Measurements from ENCODE around the gene PAPOLB. TPM values are rescaled to one million over a fixed set of nuclear protein-coding genes. Genes with fewer than 3 reads are reported as not detected.

The PAPOLB gene
- total RNA-seq, 1 experiment from 2014 or later = 0.13 TPM

- Histone ChIP-seq H3K27ac (ENCODE audit: insufficient read length, low read depth, low read length) (no peak overlapping the region), H3K4me1 (ENCODE audit: insufficient read depth, low read length) (no peaks in the 10 kb centered on the region), H3K14ac (ENCODE audit: insufficient read depth, low read length) (no peak overlapping the region), H3T11ph (ENCODE audit: low read length) (no peak overlapping the region), H2BK12ac (ENCODE audit: insufficient read length, low read depth, low read length) (no peak overlapping the region), H3K4ac (ENCODE audit: low read depth, low read length) (no peak overlapping the region), H2BK20ac (ENCODE audit: low read depth, low read length, poor library complexity, severe bottlenecking) (no peak overlapping the region), H2BK120ac (ENCODE audit: low read depth, low read length, poor library complexity, severe bottlenecking) (no peak overlapping the region), H2BK15ac (ENCODE audit: low read depth, low read length) (no peak overlapping the region), H4K8ac (replicated peaks; ENCODE audit: insufficient read length, low read depth, low read length) (no peak overlapping the region), H3K9me3 (ENCODE audit: control insufficient read depth, low read depth, low read length) (no peaks in the 10 kb centered on the region), H3K79me2 (ENCODE audit: insufficient read depth, low read length) (no peaks in the 10 kb centered on the region), H3K23ac (ENCODE audit: insufficient read length, low read depth, low read length) (no peak overlapping the region), H4K91ac (ENCODE audit: insufficient read length, low read depth, low read length) (no peak overlapping the region), H3K9ac (ENCODE audit: extremely low read depth, insufficient read length, low read length) (no peak overlapping the region), H3K18ac (ENCODE audit: insufficient read length, low read depth, low read length) (no peak overlapping the region), H2AFZ (ENCODE audit: low read length) (no peak overlapping the region), H3K4me2 (ENCODE audit: insufficient read depth, insufficient read length, low read length) (no peak overlapping the region), H3K79me1 (ENCODE audit: insufficient read depth, low read depth, low read length, poor library complexity, severe bottlenecking) (no peaks in the 10 kb centered on the region), H3K56ac (ENCODE audit: insufficient read length, low read depth, low read length) (no peak overlapping the region), H4K20me1 (ENCODE audit: control insufficient read depth, insufficient read depth, insufficient read length) (no peaks in the 10 kb centered on the region), H3K23me2 (ENCODE audit: insufficient read length, low read depth, low read length, poor library complexity, severe bottlenecking) (no peaks in the 10 kb centered on the region), H4K5ac (ENCODE audit: insufficient read length, low read depth, low read length) (no peak overlapping the region), H3K27me3 (ENCODE audit: insufficient read depth, low read length) (no peaks in the 10 kb centered on the region), H2BK5ac (ENCODE audit: insufficient read length, low read length) (no peak overlapping the region), H2AK5ac (ENCODE audit: insufficient read length, low read length) (no peak overlapping the region)
- H3K9me3 Mint-ChIP-seq = peaks cover 1 to 6% of the 10 kb centered on the region in 2 experiments; a peak in 2 of 5 replicates
- TF ChIP-seq CTCF (conservative IDR thresholded peaks at IDR 0.05) = no peak
- no peak for DNase-seq
- H3K27me3 Mint-ChIP-seq (ENCODE audit: low read depth) = peaks cover 4% of the 10 kb centered on the region
- H3K27ac Mint-ChIP-seq = no peak overlapping the region
- H3K4me3 Mint-ChIP-seq = no peak overlapping the region
- no peaks in the 10 kb centered on the region for H3K4me1 Mint-ChIP-seq
- WGBS (ENCODE audit: extremely low coverage, insufficient read length, low lambda C conversion rate) = no CpG with 5 or more reads among the region's 14 CpGs
- peaks cover 0 to 10% (median 0%) of the 10 kb centered on the region in 3 experiments; a peak in 2 of 7 replicates for H3K36me3 Mint-ChIP-seq (ENCODE audit: insufficient read depth in 1 of 3, low read depth in 3 of 3)
These were observed 46.7 kb downstream of the PAPOLB start for GRCh38 chr7:4815121-4815520.

Data from H9 (cell line).